ENCODE data around the gene RLF. TPM values are rescaled to one million over a fixed set of nuclear protein-coding genes. Genes with fewer than 3 reads are reported as not detected.
"Not testable (repeated sequence)": the region's sequence is repeated elsewhere in the genome, so short reads cannot be mapped to it uniquely, and the experiment has no call there.

Gene RLF
- polyA plus RNA-seq, 1 donor (not counting 4 experiments of a cell fraction or from before 2014, with no cell fraction given): 10.7 TPM

DNA sequence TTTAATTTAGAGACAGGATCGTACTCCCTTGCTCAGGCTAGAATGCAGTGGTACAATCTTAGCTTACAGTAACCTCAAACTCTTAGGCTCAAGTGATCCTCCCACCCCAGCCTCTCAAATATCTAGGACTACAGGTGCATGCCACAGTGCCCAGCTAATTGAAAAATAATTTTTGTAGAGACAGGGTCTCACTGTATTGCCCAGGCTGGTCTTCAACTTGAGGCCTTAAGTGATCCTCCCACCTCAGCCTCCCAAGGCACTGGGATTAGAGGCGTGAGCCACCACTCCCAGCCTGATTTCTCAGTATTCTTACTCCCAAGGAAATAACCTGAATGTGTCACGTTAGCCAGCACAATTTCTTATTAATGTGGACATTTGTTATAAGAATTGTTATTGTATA is 9.8 kb downstream of the RLF start:
- FAIRE-seq (no peak), DNase-seq (ENCODE audit: low read depth, low spot score) (no peak)
- Histone ChIP-seq H3K27ac (ENCODE audit: control insufficient read depth, insufficient read depth, low read length) (no peak overlapping the region), H3K9me1 (ENCODE audit: control insufficient read depth, extremely low read depth, insufficient read depth, low read length) (no peaks in the 10 kb centered on the region), H3K9me3 (ENCODE audit: control insufficient read depth, low read depth, low read length) (no peaks in the 10 kb centered on the region), H3K9ac (ENCODE audit: control insufficient read depth, extremely low read depth, insufficient read depth, low read length) (no peak overlapping the region), H3K4me2 (ENCODE audit: control insufficient read depth, extremely low read depth, insufficient read depth, low read depth, low read length) (no peak overlapping the region), H3K36me3 (ENCODE audit: control insufficient read depth in 2 of 2, extremely low read depth in 1 of 2, insufficient read depth in 2 of 2, low read length in 2 of 2) (no peaks in the 10 kb centered on the region), H4K20me1 (ENCODE audit: control insufficient read depth, extremely low read depth, insufficient read depth, low read length) (peaks cover 12% of the 10 kb centered on the region), H3K4me3 (ENCODE audit: control insufficient read depth in 2 of 3, extremely low read depth in 1 of 3, insufficient read depth in 2 of 3, low read depth in 1 of 3, low read length in 3 of 3) (no peak overlapping the region), H3K79me2 (ENCODE audit: control insufficient read depth, insufficient read depth, low read length) (peaks cover 94% of the 10 kb centered on the region), H2AFZ (ENCODE audit: control insufficient read depth, low read length) (no peak overlapping the region), H3K27me3 (ENCODE audit: control insufficient read depth, extremely low read depth, insufficient read depth, low read length) (no peaks in the 10 kb centered on the region), H3K4me1 (ENCODE audit: control insufficient read depth, extremely low read depth, insufficient read depth, low read length) (peaks cover 3% of the 10 kb centered on the region)
- TF ChIP-seq EZH2 (IDR thresholded peaks at IDR 0.05; ENCODE audit: low read length): no peak
- TF ChIP-seq, protein P1, sequence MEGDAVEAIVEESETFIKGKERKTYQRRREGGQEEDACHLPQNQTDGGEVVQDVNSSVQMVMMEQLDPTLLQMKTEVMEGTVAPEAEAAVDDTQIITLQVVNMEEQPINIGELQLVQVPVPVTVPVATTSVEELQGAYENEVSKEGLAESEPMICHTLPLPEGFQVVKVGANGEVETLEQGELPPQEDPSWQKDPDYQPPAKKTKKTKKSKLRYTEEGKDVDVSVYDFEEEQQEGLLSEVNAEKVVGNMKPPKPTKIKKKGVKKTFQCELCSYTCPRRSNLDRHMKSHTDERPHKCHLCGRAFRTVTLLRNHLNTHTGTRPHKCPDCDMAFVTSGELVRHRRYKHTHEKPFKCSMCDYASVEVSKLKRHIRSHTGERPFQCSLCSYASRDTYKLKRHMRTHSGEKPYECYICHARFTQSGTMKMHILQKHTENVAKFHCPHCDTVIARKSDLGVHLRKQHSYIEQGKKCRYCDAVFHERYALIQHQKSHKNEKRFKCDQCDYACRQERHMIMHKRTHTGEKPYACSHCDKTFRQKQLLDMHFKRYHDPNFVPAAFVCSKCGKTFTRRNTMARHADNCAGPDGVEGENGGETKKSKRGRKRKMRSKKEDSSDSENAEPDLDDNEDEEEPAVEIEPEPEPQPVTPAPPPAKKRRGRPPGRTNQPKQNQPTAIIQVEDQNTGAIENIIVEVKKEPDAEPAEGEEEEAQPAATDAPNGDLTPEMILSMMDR (optimal IDR thresholded peaks at IDR 0.05 in 1 of 3, IDR thresholded peaks at IDR 0.05 in 1 of 3, conservative IDR thresholded peaks at IDR 0.05 in 1 of 3; ENCODE audit: extremely low read depth in 1 of 3, insufficient read depth in 2 of 3, low read length in 3 of 3): no peak
- dilution Hi-C loops (cut with MboI; ENCODE audit: extremely low pct_ligation_motif_present, low sequenced_read_pairs): no loop called here

DNA sequence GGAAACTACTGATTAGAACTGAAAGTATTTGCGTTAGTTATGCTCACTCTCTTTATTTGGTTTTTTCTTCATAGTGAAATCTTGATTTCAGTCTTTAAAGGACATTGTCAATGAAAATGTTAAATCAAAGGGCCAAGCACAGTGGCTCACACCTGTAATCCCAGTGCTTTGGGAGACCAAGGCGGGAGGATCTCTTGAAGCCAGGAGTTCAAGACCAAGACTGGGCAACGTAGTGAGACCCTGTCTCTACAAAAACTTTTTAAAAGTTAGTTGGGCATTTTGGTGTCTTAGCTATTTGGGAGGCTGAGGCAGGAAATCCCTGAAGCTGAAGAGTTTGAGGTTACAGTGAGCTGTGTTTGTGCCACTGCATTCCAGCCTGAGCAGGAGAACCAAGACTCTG is 13.6 kb downstream of the RLF start:
- DNase-seq (ENCODE audit: low read depth, low spot score) (no peak), FAIRE-seq (no peak)
- no peak overlapping the region for H3K4me3 ChIP-seq (ENCODE audit: control insufficient read depth in 2 of 3, extremely low read depth in 1 of 3, insufficient read depth in 2 of 3, low read depth in 1 of 3, low read length in 3 of 3)
- no peak overlapping the region for H3K9ac ChIP-seq (ENCODE audit: control insufficient read depth, extremely low read depth, insufficient read depth, low read length)
- no peaks in the 10 kb centered on the region for H3K36me3 ChIP-seq (ENCODE audit: control insufficient read depth in 2 of 2, extremely low read depth in 1 of 2, insufficient read depth in 2 of 2, low read length in 2 of 2)
- TF ChIP-seq, protein P1 (optimal IDR thresholded peaks at IDR 0.05 in 1 of 3, IDR thresholded peaks at IDR 0.05 in 1 of 3, conservative IDR thresholded peaks at IDR 0.05 in 1 of 3; ENCODE audit: extremely low read depth in 1 of 3, insufficient read depth in 2 of 3, low read length in 3 of 3): no peak
- TF ChIP-seq EZH2 (IDR thresholded peaks at IDR 0.05; ENCODE audit: low read length): no peak
- H3K27me3 ChIP-seq (ENCODE audit: control insufficient read depth, extremely low read depth, insufficient read depth, low read length): no peaks in the 10 kb centered on the region
- H4K20me1 ChIP-seq (ENCODE audit: control insufficient read depth, extremely low read depth, insufficient read depth, low read length): peaks cover 6% of the 10 kb centered on the region
- no peaks in the 10 kb centered on the region for H3K9me1 ChIP-seq (ENCODE audit: control insufficient read depth, extremely low read depth, insufficient read depth, low read length)
- no peaks in the 10 kb centered on the region for H3K9me3 ChIP-seq (ENCODE audit: control insufficient read depth, low read depth, low read length)
- H3K4me2 ChIP-seq (ENCODE audit: control insufficient read depth, extremely low read depth, insufficient read depth, low read depth, low read length): no peak overlapping the region
- dilution Hi-C loops (cut with MboI; ENCODE audit: extremely low pct_ligation_motif_present, low sequenced_read_pairs): no loop called here
- no peak overlapping the region for H2AFZ ChIP-seq (ENCODE audit: control insufficient read depth, low read length)
- peaks cover 3% of the 10 kb centered on the region for H3K4me1 ChIP-seq (ENCODE audit: control insufficient read depth, extremely low read depth, insufficient read depth, low read length)
- H3K79me2 ChIP-seq (ENCODE audit: control insufficient read depth, insufficient read depth, low read length): peaks cover 97% of the 10 kb centered on the region
- H3K27ac ChIP-seq (ENCODE audit: control insufficient read depth, insufficient read depth, low read length): no peak overlapping the region

DNA sequence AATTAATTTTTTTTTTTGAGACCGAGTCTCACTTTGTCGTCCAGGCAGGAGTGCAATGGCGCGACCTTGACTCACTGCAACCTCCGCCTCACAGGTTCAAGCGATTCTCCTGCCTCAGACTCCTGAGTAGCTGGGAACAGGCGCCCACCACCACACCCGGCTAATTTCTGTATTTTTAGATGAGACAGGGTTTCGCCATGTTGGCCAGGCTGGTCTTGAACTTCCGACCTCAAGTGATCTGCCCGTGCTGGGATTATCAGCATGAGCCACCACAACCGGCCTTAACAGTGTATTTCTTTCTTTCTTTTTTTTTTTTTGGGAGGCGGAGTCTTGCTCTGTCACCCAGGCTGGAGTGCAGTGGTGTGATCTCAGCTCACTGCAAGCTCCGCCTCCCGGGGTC is 15.8 kb downstream of the RLF start:
- dilution Hi-C loops (cut with MboI; ENCODE audit: extremely low pct_ligation_motif_present, low sequenced_read_pairs); H4K20me1 ChIP-seq (ENCODE audit: control insufficient read depth, extremely low read depth, insufficient read depth, low read length); H3K9me3 ChIP-seq (ENCODE audit: control insufficient read depth, low read depth, low read length); DNase-seq (ENCODE audit: low read depth, low spot score); H3K4me2 ChIP-seq (ENCODE audit: control insufficient read depth, extremely low read depth, insufficient read depth, low read depth, low read length); H3K27ac ChIP-seq (ENCODE audit: control insufficient read depth, insufficient read depth, low read length); H3K36me3 ChIP-seq (ENCODE audit: control insufficient read depth in 2 of 2, extremely low read depth in 1 of 2, insufficient read depth in 2 of 2, low read length in 2 of 2); H3K4me3 ChIP-seq (ENCODE audit: control insufficient read depth in 2 of 3, extremely low read depth in 1 of 3, insufficient read depth in 2 of 3, low read depth in 1 of 3, low read length in 3 of 3); FAIRE-seq; H3K9ac ChIP-seq (ENCODE audit: control insufficient read depth, extremely low read depth, insufficient read depth, low read length); H3K9me1 ChIP-seq (ENCODE audit: control insufficient read depth, extremely low read depth, insufficient read depth, low read length); H2AFZ ChIP-seq (ENCODE audit: control insufficient read depth, low read length); H3K4me1 ChIP-seq (ENCODE audit: control insufficient read depth, extremely low read depth, insufficient read depth, low read length); H3K27me3 ChIP-seq (ENCODE audit: control insufficient read depth, extremely low read depth, insufficient read depth, low read length): not testable (repeated sequence)
- peaks cover 97% of the 10 kb centered on the region for H3K79me2 ChIP-seq (ENCODE audit: control insufficient read depth, insufficient read depth, low read length)
